B cell (primary cell): ENCODE data around the gene CD8A. TPM values are rescaled to one million over a fixed set of nuclear protein-coding genes. Genes with fewer than 3 reads are reported as not detected.
"Not testable (repeated sequence)": the region's sequence is repeated elsewhere in the genome, so short reads cannot be mapped to it uniquely, and the experiment has no call there.

Experiments
- ATAC-seq: fragments of 200-7000 bp; cut with Tn5 transposase; one replicate; pipeline ENCODE4 v1.10.0; 2021; ENCODE audit warnings: low read depth, mild to moderate bottlenecking, moderate number of reproducible peaks, moderate library complexity
- CTCF ChIA-PET: fragments of 350-600 bp; sonication (Branson Sonifier 250); formaldehyde crosslinking; loops from one replicate; lab custom pipeline; 2021; ENCODE audit warnings: antibody characterized with exemption, inconsistent platforms; lab: Charles Lee
- POLR2A ChIA-PET: fragments of 350-600 bp; sonication (Branson Sonifier 250); formaldehyde crosslinking; loops from one replicate; lab custom pipeline; 2021; ENCODE audit warnings: antibody characterized with exemption; lab: Charles Lee
- DNase-seq: peaks from one replicate; pipeline ENCODE4 v3.0.0; 2013
- H2AFZ ChIP-seq: 2 replicates; pipeline ENCODE4 v1.6.1; 2012; ENCODE audit warnings: mild to moderate bottlenecking, low read depth, low read length; ENCODE audit not compliant: insufficient read depth, poor library complexity, severe bottlenecking
- H3K27ac ChIP-seq, 2 donors: 1 replicate in 1 of 2; 2 replicates in 1 of 2; pipeline ENCODE4 v1.5.1; 2012 to 2013; ENCODE audit warnings: low read length in 2 of 2, mild to moderate bottlenecking in 2 of 2, moderate library complexity in 1 of 2
- H3K27me3 ChIP-seq, 4 experiments: fragments of 200-600 bp in 1 of 4; sonication (generic) in 1 of 4; replicated peaks in 1 of 4; 1 replicate in 2 of 4; 2 replicates in 2 of 4; pipeline versions ENCODE4 v1.6.1 to v1.7.0; 2013 to 2016; ENCODE audit warnings: low read length in 3 of 4, mild to moderate bottlenecking in 2 of 4, mixed read lengths in 1 of 4, moderate library complexity in 1 of 4; ENCODE audit not compliant: insufficient read depth in 4 of 4, control insufficient read depth in 3 of 4; ENCODE audit errors: control extremely low read depth in 1 of 4
- H3K36me3 ChIP-seq, 2 experiments: replicated peaks in 1 of 2; 1 replicate in 1 of 2; 2 replicates in 1 of 2; pipeline versions ENCODE4 v1.6.1 to v1.7.1; 2013; ENCODE audit warnings: low read length in 1 of 2; ENCODE audit not compliant: insufficient read depth in 2 of 2, control insufficient read depth in 1 of 2; ENCODE audit errors: control extremely low read depth in 1 of 2, extremely low read depth in 1 of 2
- H3K4me1 ChIP-seq, 2 donors: fragments of 200-600 bp in 1 of 2; sonication (generic) in 1 of 2; 1 replicate in 1 of 2; 2 replicates in 1 of 2; pipeline versions ENCODE4 v1.5.1 to v1.6.1; 2013 to 2017; ENCODE audit warnings: low read length in 2 of 2; ENCODE audit not compliant: control insufficient read depth in 2 of 2, insufficient read depth in 2 of 2
- H3K4me2 ChIP-seq: replicated peaks from 2 replicates; pipeline ENCODE3; 2012; ENCODE audit warnings: mild to moderate bottlenecking, low read depth, low read length; ENCODE audit not compliant: poor library complexity, severe bottlenecking
- H3K4me3 ChIP-seq, 5 experiments: fragments of 200-600 bp in 1 of 5; sonication (generic) in 1 of 5; 1 replicate in 3 of 5; 2 replicates in 2 of 5; pipeline versions ENCODE4 v1.5.1 to v1.7.0; 2011 to 2016; ENCODE audit warnings: low read length in 4 of 5, mild to moderate bottlenecking in 4 of 5, low read depth in 2 of 5, control low read depth in 1 of 5, moderate library complexity in 1 of 5; ENCODE audit not compliant: insufficient read depth in 1 of 5; ENCODE audit errors: control extremely low read depth in 1 of 5, extremely low read depth in 1 of 5
- H3K79me2 ChIP-seq: fragments of 200-600 bp; sonication (generic); one replicate; pipeline ENCODE4 v1.6.0; 2016; ENCODE audit warnings: low read length; ENCODE audit not compliant: control insufficient read depth, insufficient read depth
- H3K9ac ChIP-seq: fragments of 200-600 bp; sonication (generic); 2 replicates; pipeline ENCODE4 v1.6.1; 2017; ENCODE audit warnings: mild to moderate bottlenecking, low read length, moderate library complexity
- H3K9me3 ChIP-seq, 3 donors: one replicate each; pipeline versions ENCODE4 v1.6.1 to v1.7.1; 2013; ENCODE audit warnings: low read length in 2 of 3; ENCODE audit not compliant: control insufficient read depth in 2 of 3, insufficient read depth in 1 of 3; ENCODE audit errors: control extremely low read depth in 1 of 3
- H4K20me1 ChIP-seq: 2 replicates; pipeline ENCODE4 v1.6.0; 2012; ENCODE audit warnings: mild to moderate bottlenecking, low read length; ENCODE audit not compliant: insufficient read depth, control insufficient read depth, poor library complexity, severe bottlenecking
- H3K27ac Mint-ChIP-seq: one replicate; pipeline ENCODE4 v1.8.0; 2021; ENCODE audit warnings: mixed read lengths
- H3K27me3 Mint-ChIP-seq: one replicate; pipeline ENCODE4 v1.8.0; 2021; ENCODE audit warnings: mixed read lengths
- H3K4me1 Mint-ChIP-seq: one replicate; pipeline ENCODE4 v1.8.0; 2021; ENCODE audit warnings: mixed read lengths
- H3K4me3 Mint-ChIP-seq: one replicate; pipeline ENCODE4 v1.8.0; 2021; ENCODE audit warnings: mixed read lengths
- H3K9me3 Mint-ChIP-seq: one replicate; pipeline ENCODE4 v1.8.0; 2022; ENCODE audit warnings: mixed read lengths; ENCODE audit not compliant: insufficient read depth
- EZH2 ChIP-seq: IDR thresholded peaks from 2 replicates; pipeline ENCODE4 v1.6.1; 2012; ENCODE audit warnings: borderline replicate concordance, low read depth, mild to moderate bottlenecking, moderate library complexity, low read length; ENCODE audit not compliant: insufficient read depth, poor library complexity, severe bottlenecking
- WGBS: methylation state at CpG from one replicate; pipeline ENCODE4 v1.1.5; 2013; ENCODE audit warnings: missing lambda C conversion rate; ENCODE audit not compliant: insufficient coverage; 5-methylcytosine and 5-hydroxymethylcytosine counted together
- intact Hi-C: fragments of 100-400 bp; cut with micrococcal nuclease; formaldehyde crosslinking; loops from one replicate; pipeline ENCODE4 v1.10.0; 2022
- polyA minus RNA-seq: library from RNA; depleted of rRNA, polyadenylated mRNA; stranded (reverse); fragments of >200 nt; gene quantifications from 2 replicates; pipeline ENCODE4 v1.2.3, GENCODE V29; 2012
- polyA plus RNA-seq: library from polyadenylated mRNA; depleted of rRNA; stranded (reverse); fragments of >200 nt; gene quantifications from 2 replicates; pipeline ENCODE4 v1.2.3, GENCODE V29; 2012
- total RNA-seq, 2 donors: library from RNA; stranded (reverse); fragments of 120-200 nt in 1 of 2; gene quantifications; 1 replicate in 1 of 2; 2 replicates in 1 of 2; pipeline versions ENCODE4 v1.2.3 to v1.2.4, GENCODE V29; 2013 to 2022
- TF ChIP-seq, protein P1 (sequence below): fragments of 200-600 bp; IDR thresholded peaks from one replicate; pipeline ENCODE4 v1.8.0; 2022; ENCODE audit warnings: antibody characterized with exemption, mild to moderate bottlenecking

CD8A gene
- total RNA-seq (0.49 and 0.76 TPM in 2 replicates), polyA plus RNA-seq (0.49 and 1.3 TPM in 2 replicates), polyA minus RNA-seq (1.6 and 1.8 TPM in 2 replicates)
- 0.21 TPM for total RNA-seq (2013)

DNA sequence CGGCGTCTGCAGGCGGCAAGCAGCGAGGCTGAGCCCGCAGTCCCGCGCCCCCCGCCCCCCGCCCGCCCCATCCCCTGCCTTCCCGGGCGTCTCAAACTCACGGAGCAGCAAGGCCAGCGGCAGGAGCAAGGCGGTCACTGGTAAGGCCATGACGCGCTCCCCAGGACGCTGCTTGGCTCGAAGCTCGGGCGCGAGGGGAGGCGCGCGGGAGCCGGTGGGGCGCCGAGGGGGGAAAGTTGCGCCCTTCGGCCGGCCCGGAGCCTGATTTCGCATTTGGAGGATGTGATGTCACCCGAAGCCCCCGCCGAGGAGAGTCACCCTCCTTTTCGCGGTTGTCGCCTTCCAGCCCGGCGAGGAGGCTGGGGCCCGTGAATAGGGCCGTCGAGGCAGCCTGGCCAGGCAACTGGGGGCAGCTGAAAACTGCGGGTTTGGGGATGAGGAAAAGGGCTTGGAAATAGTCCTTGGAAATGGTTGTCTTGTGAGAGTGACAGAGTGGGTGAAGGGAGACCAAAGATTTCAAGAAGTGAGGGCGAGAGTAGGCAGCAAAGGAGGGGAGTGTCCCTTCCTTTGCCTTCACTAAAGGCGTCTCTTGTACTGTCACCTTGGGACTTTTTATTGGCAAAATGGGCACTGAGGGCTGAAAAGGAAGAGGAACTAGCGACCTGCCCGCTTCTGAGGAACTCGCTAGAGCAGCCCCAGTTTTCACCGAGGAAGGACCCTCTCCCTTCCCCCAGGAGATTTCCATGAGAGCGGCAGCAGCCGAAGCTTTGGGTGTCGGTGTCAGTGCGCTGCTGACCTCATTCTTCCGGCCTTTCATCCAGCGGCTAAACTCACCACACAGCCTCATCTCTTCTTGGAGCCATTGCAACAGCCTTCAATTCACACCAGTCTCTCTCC, at the start of gene CD8A:
CD8A (minus strand) TSS at position 238 of the 897 bp plus-strand sequence; CDS start at position 150, 88 bp downstream.
- peaks cover 8% of the 10 kb centered on the region for H3K9me3 Mint-ChIP-seq
- under 1% methylated on average over 55 of the region's 57 CpGs for WGBS
- Histone ChIP-seq H3K4me3 (peak within 1 kb of the TSS; percentile 29 to 65 (median 44)), H3K9ac (peak within 1 kb of the TSS; percentile 63), H3K4me2 (peak within 1 kb of the TSS; percentile 79), H3K27me3 (peaks cover 0 to 65% (median 44%) of the 10 kb centered on the region in 4 experiments), H3K9me3 (peaks cover under 1 to 27% (median 6%) of the 10 kb centered on the region in 3 donors), H3K4me1 (peaks cover 31% of the 10 kb centered on the region in 2 donors), H3K79me2 (no peaks in the 10 kb centered on the region), H4K20me1 (no peaks in the 10 kb centered on the region), H3K36me3 (no peaks in the 10 kb centered on the region), H2AFZ (peak within 1 kb of the TSS; percentile 70), H3K27ac (no peak within 1 kb of the TSS)
- ATAC-seq, result peak; percentile 31
- peak within 1 kb of the TSS; percentile 95 for H3K4me3 Mint-ChIP-seq
- ChIA-PET CTCF (interaction anchor here (1.9 kb wide), 1 partner anchor 17 kb away, joined by 7 read pairs; no protein-coding TSS in a partner anchor), POLR2A (no interaction called here)
- no peak for TF ChIP-seq EZH2
- TF ChIP-seq, protein P1, sequence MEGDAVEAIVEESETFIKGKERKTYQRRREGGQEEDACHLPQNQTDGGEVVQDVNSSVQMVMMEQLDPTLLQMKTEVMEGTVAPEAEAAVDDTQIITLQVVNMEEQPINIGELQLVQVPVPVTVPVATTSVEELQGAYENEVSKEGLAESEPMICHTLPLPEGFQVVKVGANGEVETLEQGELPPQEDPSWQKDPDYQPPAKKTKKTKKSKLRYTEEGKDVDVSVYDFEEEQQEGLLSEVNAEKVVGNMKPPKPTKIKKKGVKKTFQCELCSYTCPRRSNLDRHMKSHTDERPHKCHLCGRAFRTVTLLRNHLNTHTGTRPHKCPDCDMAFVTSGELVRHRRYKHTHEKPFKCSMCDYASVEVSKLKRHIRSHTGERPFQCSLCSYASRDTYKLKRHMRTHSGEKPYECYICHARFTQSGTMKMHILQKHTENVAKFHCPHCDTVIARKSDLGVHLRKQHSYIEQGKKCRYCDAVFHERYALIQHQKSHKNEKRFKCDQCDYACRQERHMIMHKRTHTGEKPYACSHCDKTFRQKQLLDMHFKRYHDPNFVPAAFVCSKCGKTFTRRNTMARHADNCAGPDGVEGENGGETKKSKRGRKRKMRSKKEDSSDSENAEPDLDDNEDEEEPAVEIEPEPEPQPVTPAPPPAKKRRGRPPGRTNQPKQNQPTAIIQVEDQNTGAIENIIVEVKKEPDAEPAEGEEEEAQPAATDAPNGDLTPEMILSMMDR, result no peak
- intact Hi-C loops, result no loop called here
- H3K27me3 Mint-ChIP-seq, result peaks cover 59% of the 10 kb centered on the region
- peak within 1 kb of the TSS; percentile 46 for H3K27ac Mint-ChIP-seq
- peaks cover 23% of the 10 kb centered on the region for H3K4me1 Mint-ChIP-seq
- peak; percentile 47 for DNase-seq

DNA sequence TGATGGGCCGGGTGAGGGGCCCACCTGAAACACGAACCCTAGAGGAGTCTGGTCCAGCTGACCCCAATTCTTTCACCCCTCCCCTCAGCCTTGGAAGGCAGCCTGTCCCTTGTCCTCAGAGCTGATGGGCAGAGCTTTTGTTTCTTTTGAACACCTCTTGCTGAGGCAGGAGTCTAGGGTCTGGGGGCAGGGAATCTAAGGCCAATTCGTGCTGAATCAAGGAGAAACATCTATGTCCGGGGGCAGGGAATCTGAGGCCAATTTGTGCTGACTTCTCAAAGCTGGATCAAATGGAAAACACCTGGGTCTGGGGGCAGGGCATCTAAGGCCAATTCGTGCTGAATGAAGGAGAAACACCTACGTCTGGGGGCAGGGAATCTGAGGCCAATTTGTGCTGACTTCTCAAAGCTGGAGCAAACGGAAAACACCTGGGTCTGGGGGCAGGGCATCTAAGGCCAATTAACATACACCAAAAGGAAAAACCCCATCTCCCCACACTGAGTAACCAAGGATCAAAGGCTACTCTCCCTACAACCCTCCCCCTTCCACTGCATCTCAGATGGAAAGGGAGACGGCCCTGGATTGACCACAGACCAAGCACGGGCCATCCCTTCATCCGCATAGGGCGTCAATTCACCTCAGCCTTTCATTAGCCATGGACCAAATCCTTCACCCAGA, 49.3 kb upstream of the CD8A start:
- DNase-seq, H2AFZ ChIP-seq, H3K4me1 Mint-ChIP-seq, H4K20me1 ChIP-seq, H3K4me3 ChIP-seq, H3K4me3 Mint-ChIP-seq, H3K27me3 ChIP-seq, H3K79me2 ChIP-seq, H3K36me3 ChIP-seq, H3K9me3 Mint-ChIP-seq, H3K27ac Mint-ChIP-seq, H3K4me2 ChIP-seq, H3K9ac ChIP-seq, H3K4me1 ChIP-seq, intact Hi-C loops, POLR2A ChIA-PET, H3K9me3 ChIP-seq, H3K27me3 Mint-ChIP-seq, CTCF ChIA-PET, H3K27ac ChIP-seq, ATAC-seq: not testable (repeated sequence)
- WGBS, result 67% methylated on average over 1 of the region's 11 CpGs

DNA sequence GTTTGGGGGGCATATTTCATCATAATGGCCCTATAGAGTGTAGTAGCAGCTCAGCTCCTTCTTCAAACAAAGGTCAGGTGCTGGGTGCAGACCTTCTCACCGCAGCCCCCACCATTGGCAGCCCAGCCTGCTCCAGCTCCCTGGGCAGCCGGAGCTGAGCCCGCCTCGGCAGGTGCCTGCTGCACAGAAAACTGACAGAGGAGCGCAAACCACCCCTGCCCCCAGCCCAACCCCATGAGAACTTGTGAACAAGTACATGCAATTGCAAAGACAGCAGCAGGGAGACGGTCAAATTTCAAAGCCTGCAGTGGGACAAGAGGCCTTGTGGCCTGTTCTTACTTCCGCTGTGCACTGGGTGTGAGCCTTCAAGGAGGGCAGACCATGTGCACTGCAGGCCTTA, 48.7 kb upstream of the CD8A start:
- H3K27me3 ChIP-seq, POLR2A ChIA-PET, H3K4me1 Mint-ChIP-seq: not testable (repeated sequence)

More for the DNA sequence above, 48.7 kb upstream of the CD8A start:
- H3K4me3 Mint-ChIP-seq, H4K20me1 ChIP-seq, H3K4me1 ChIP-seq, H3K27me3 Mint-ChIP-seq, H3K9ac ChIP-seq, H3K9me3 Mint-ChIP-seq, H2AFZ ChIP-seq, H3K27ac Mint-ChIP-seq, H3K79me2 ChIP-seq, DNase-seq, H3K9me3 ChIP-seq, H3K4me2 ChIP-seq, H3K4me3 ChIP-seq, ATAC-seq, H3K36me3 ChIP-seq, H3K27ac ChIP-seq, intact Hi-C loops, CTCF ChIA-PET: not testable (repeated sequence)
- 91% methylated on average over 6 of the region's 7 CpGs for WGBS
